Measurements from ENCODE around the gene EXD2.
"Not testable (repeated sequence)": the region's sequence is repeated elsewhere in the genome, so short reads cannot be mapped to it uniquely, and the experiment has no call there.

Gene EXD2

DNA sequence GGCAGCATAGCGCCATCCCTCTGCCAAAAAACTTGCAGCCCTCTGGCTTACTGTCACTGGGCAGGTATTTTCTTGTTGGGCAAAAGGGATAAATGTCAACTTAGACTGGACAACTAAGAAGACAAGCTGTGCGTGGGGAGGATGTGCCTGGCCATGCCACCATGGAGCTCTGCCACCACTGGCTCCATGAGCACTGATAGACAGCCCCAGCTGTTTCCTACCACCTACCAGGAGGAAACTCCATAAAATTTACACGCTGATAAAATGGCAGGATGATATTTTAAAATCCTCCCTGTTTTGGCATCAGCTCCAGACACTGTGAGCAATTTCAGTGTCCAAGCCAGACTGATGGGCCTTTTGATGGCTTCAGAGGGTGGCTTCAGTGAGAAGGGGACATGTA, 61.6 kb downstream of the EXD2 start:
- DNase-seq (ENCODE audit: low read depth): no peak

- DNase-seq (ENCODE audit: low read depth): no peak
These were observed 67.8 kb downstream of the EXD2 start for GRCh38 chr14:69259168-69259526.

DNA sequence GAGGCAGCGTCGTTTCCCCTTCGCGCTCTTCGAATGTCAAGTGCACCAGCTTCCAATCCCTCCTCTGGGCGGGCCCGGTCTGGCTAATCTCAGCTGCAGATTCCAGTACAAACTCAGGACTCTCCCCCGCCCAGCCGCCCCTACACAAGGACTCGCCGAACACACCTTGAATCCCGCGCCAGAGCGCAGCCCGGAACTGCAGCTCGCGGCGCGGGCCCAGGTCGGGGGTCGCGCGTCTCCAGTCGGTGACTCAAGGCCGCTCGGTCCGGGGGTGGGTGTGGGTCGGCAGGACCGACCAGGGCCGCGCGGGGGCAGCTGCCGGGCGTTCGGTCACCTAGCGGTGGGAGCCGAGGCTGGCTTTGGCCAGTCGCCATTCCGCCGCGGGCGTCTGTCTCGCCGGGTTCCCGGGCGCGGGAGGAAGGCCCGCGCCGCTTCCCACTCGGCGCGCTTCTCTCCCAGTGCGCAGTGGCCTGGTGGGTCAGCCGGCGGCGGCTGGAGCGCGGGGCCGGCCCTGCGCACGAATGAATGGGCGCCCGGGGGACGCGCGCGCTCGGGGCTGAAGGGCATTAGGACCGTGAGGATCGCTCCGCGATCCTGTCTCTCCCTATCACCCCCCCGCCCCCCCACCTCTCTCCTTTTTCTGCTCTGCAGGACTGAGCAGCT, 68.4 kb downstream of the EXD2 start, which contains the start of gene GALNT16:
TSS of gene GALNT16 (plus strand) at position 632 of the 663 bp plus-strand sequence. CDS start 133 bp downstream, outside the sequence.
- DNase-seq (ENCODE audit: low read depth): no peak

DNA sequence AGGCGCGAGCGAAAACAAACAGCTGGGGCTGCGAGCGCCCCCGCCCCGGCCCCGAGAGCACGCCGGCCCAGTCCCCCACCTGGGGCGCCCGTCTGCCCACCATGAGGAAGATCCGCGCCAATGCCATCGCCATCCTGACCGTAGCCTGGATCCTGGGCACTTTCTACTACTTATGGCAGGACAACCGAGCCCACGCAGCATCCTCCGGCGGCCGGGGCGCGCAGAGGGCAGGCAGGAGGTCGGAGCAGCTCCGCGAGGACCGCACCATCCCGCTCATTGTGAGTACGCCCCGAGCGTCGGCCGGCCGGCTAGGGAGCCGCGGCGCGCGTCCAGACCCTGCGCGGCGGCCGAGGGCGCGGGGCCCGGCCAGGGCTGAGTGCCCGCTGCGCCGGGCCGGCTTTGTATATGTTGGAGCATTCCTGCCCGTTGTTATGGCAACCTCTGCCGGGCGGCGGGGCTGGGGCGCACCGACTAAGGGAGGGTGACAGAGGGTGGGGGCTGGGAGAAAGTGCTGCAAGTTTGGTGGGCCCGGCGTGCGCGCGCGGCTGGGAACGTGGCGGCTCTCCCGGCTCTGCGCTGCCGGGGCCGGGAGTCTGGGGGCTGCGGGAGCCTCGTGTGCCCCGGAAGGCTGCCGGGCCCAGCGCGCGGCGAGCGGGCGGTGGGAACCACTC, 69.0 kb downstream of the EXD2 start:
- no peak for DNase-seq (ENCODE audit: low read depth)

- DNase-seq (ENCODE audit: low read depth): no peak
These were observed 69.7 kb downstream of the EXD2 start for GRCh38 chr14:69260861-69261564.

- no peak for DNase-seq (ENCODE audit: low read depth)
These were observed 70.5 kb downstream of the EXD2 start for GRCh38 chr14:69261761-69262331.

DNA sequence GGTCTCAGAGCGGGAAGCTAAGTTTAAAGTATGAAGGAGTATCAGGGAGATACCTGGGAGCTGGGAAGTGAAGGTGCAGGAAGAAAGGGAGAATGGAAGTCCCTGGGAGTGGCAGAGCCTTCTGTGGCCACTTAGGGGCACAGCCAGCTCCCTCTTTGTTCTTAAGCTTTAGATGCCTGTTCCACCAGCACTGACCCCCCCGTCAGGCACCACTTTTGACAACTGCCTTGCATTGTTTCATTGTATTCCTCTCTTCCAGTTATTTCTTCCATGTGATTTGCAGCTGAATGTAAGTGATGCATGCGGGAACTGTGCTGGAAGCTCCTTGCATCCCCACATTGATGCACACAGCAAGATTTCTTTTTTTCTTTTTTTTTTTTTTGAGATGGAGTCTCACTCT, 71.2 kb downstream of the EXD2 start:
- no peak for DNase-seq (ENCODE audit: low read depth)

- DNase-seq (ENCODE audit: low read depth): peak; percentile 56
These were observed 72.1 kb downstream of the EXD2 start for GRCh38 chr14:69263364-69263763.

GRCh38 chr14:69263771-69264170, 72.5 kb downstream of the EXD2 start:
- no peak for DNase-seq (ENCODE audit: low read depth)

DNA sequence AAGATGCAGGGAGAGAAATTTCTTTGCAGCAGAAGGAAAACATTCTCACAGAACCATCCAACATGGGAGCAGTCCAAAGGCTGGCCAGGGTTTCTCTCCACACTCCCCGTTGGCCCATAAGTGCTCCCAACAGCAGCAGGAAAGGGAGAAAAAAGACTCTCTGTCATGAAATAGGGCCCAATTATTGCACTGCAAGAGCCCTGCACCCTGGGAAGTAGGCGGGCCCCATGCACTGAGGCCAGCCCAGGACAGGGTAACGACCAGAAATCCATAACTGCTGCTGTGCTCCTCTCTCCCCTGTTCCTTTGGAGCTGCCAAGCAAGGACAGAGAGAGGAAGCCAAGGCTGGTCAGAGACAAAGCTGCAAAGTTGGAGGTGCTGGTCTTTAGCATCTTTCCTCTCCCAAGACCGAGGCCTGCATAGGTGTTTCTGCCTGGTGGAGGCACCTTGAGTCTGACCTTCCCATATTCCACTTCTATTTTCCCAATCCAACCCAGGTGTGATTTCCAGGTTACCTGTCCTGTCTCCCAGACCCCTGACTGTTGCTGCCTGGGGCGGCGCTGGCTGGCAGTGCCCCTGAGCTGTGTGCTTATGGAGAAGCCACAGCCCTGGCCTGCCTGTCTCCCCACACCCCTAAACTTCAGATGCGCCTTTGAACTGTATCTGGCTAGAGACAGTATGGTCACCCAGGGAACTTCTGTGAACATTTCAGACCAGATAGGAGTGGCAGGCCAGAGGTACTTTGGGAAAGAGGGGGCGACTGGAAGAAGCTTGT, 75.5 kb downstream of the EXD2 start:
- DNase-seq (ENCODE audit: low read depth): no peak

DNA sequence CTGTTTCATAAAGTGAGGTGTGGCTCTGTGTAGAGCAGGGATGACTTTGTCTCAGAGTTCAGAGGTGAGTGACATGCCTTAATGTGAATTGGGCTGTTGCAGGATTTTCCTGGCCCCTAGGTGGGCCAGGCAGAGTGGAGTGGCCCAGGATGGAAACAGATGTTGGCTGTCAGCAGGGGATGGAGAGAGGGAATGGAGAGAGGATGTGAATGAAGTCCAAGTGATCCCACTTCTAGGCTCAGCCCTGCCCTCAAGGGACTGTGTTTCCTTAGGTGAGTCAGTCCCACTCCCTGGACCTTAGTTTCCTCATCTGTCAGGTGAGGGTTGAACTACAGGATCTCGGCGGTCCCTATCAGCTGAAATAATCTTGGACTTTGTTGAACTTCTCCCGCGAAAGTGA, 76.2 kb downstream of the EXD2 start:
- no peak for DNase-seq (ENCODE audit: low read depth)

- no peak for DNase-seq (ENCODE audit: low read depth)
These were observed 76.9 kb downstream of the EXD2 start for GRCh38 chr14:69268223-69268622.

DNA sequence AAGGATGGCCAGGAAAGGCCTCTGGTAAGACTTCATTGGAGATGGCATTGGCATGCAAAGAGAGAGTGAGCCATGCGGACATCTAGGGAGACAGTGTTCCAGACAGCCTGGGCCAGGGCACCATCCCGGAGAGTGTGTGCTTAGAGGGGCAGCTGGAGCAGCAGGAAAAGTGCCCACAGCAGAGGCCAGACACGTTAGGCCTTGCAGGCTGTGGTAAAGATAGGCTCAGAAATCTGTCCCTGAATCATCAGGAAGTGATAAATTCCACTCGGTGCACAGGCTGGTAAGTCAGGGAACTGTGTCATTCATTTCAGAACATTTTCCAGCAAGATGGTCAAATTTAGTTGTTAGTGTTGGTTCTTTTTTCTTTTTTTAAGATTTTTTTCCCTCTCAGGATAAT, 77.5 kb downstream of the EXD2 start:
- no peak for DNase-seq (ENCODE audit: low read depth)

- DNase-seq (ENCODE audit: low read depth): no peak
These were observed 78.1 kb downstream of the EXD2 start for GRCh38 chr14:69269381-69269780.

DNA sequence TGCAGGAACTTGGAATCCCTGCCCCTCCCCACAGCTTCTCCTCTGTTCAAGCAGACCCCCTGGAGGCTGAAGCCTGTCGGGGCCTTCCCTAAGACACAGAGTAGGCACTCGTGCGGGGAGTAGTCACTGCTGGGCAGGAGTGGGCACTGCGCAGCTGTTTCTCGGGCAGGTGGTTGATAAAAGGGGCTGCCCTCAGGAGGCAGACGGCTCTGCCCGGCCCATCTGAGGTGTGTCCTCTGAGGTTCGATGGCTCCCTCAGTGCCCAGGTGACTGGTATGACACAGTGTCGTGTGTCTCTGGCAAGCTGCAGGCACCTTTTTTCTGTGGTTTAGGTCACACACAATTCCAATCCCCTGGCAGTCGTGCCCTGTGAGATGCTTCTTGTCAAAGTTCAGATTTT, 78.8 kb downstream of the EXD2 start:
- DNase-seq (ENCODE audit: low read depth): no peak

DNA sequence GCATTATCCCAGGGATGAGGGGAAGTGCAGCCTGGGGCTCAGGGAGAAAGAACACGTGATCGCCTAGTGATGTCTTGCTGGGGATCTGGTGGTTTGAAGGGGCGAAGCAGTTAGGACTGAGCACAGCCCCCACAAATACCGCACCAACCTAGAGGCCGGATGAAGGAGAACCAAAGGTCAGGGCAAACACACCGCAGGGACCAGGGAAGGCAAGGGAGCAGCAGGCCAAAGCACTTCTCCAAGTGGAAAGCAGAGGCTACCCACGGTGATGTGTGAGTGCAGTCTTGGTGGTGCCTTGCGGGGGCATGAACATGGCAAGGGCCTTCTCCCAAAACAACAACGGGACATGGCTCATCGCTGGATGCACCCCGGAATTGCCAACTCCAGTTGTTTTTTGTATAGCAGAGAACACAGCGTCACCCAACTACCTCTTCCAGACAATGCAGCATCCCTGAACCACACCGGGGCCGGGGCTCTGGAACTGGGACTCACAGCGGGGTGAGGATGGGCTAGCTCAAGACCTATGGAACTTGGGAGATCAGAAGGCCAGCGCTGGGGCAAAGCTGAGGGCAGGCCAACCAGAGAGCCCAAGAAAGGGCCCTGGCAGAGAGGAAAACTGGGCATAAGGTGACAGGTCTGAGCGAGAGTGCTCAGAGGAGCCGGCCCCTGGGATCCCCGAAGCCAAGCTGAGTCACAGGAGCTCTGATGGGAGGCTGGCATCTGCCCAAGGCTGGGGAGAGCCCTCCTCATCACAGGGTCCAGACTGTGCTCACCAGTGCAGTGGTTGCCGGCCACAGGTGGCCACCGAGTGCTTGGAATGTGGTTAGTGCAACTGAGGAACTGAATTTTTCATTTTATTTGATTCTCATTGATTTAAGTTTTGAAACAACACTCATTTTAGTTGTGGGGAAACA, 79.8 kb downstream of the EXD2 start:
- DNase-seq (ENCODE audit: low read depth): no peak

DNA sequence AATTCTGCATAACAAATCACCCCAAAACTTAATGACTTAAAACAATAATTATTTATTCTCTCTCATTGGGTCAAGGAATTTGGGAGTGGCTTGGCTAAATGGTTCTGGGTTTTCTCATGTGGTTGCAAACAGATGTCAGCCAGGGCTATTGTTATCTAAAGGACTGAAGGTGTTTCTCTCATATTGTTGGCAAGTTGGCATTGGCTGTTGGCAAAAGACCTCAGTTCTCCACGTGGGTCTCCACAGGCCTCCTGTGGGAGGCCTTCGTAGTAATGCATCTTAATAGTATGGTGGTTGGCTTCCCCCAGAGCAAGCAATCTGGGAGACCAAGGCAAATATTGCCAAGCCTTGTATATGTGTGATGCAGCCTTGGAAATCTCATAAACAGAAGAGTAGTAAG, 83.0 kb downstream of the EXD2 start:
- DNase-seq (ENCODE audit: low read depth): no peak

DNA sequence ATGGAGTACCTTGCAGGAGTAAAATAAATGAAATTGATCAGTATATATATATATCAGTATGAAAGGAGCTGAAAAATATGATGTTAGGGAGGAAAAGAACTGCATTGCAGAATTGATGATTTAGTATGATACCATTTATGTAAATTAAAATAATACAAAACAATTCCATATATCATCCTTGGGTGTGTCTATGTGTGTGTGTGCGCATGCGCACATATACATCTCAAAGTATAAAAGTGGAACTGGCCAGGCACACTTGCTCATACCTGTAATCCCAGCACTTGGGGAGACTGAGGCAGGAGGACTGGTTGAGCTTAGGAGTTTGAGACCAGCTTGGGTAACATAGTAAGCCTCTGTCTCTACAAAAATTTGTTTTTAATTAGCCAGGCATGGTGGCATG, 84.0 kb downstream of the EXD2 start:
- no peak for DNase-seq (ENCODE audit: low read depth)

- not testable (repeated sequence) for DNase-seq (ENCODE audit: low read depth)
These were observed 86.1 kb downstream of the EXD2 start for GRCh38 chr14:69277356-69277755.

DNA sequence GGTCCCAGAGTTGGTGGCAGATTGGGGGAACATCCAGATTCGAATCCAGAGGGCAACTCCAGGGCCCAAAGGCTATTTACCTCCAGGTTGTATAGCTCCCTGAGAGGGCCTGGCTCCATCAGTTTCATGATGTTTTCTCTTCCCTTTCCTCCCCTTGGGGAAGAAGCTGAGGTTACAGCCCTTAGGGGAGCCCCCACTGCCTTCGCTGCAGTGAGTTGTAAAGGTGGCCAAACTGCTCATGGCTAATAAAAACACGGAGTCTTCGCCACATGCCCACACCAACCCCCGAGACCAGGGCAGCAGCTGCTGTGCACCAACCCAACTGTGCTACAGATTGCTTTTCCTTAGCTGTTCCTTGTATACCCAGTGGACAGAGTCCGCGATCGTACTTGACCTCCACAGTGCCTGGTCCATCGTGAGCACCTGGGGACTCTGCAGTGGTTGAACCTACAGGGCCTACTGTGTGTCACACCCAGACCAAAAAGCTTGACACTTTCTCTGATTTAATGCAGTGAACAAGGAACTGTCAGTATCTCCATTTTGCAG, 89.5 kb downstream of the EXD2 start:
- DNase-seq (ENCODE audit: low read depth): no peak
